Neural crest cell (in vitro differentiated cells): ENCODE data around the gene TIPRL. TPM values are rescaled to one million over a fixed set of nuclear protein-coding genes. Genes with fewer than 3 reads are reported as not detected.

Experiments used
- DNase-seq: peaks from one replicate; pipeline ENCODE4 v3.0.0; 2021; ENCODE audit warnings: low read depth, mixed read lengths, low spot score
- H3K27ac Mint-ChIP-seq: one replicate; pipeline ENCODE4 v1.8.0; 2021; ENCODE audit warnings: mild to moderate bottlenecking, mixed read lengths; ENCODE audit not compliant: unreplicated experiment
- H3K27me3 Mint-ChIP-seq: 2 replicates; pipeline ENCODE4 v1.8.0; 2021; ENCODE audit warnings: low read depth, mild to moderate bottlenecking, mixed read lengths
- H3K36me3 Mint-ChIP-seq: 2 replicates; pipeline ENCODE4 v1.8.0; 2021; ENCODE audit warnings: low read depth, mild to moderate bottlenecking, mixed read lengths
- H3K4me1 Mint-ChIP-seq: 2 replicates; pipeline ENCODE4 v1.8.0; 2021; ENCODE audit warnings: mixed read lengths
- H3K4me3 Mint-ChIP-seq: one replicate; pipeline ENCODE4 v1.8.0; 2021; ENCODE audit warnings: mild to moderate bottlenecking, mixed read lengths
- H3K9me3 Mint-ChIP-seq: 2 replicates; pipeline ENCODE4 v1.8.0; 2021; ENCODE audit warnings: mixed read lengths
- CTCF ChIP-seq: fragments of 200-600 bp; sonication (generic); conservative IDR thresholded peaks from 2 replicates; pipeline ENCODE4 v1.5.0; 2021; ENCODE audit warnings: antibody characterized with exemption, mild to moderate bottlenecking
- total RNA-seq: library from RNA; stranded (reverse); gene quantifications from 2 replicates; pipeline ENCODE4 v1.2.1, GENCODE V29; 2021

Gene TIPRL
- total RNA-seq, 1 donor from 2014 or later = 28.3 TPM

DNA sequence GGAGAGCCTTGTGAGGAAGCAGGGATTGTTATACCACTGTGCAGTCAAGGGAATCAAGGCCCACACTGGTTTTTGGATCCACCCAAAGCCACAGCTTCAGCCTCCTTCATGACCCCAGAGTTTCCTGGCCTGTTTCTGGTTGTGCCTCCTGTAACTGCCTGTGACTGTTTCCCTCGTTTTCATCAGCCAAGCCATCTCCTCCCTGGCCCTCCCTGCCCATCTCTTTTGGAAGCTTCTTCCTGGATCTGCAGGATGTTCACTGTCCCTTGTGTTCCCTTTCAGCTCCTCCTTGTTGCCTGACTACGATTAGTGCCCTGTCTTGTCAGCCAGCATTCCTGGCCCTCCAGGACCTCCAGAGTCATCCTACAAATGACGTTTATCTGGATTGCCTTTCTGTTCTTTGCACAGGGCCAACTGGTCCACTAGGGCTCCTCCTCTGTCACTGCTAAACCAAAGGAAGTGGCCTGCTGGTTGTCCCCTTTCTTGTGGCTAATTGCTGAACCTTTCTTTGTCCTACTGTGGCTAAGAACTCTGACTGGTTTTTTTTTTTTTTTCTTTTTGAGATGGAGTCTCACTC, 65.0 kb downstream of the TIPRL start:
- Mint-ChIP-seq H3K27ac (no peak overlapping the region), H3K4me1 (peaks cover 4% of the 10 kb centered on the region), H3K4me3 (no peak overlapping the region), H3K36me3 (peaks cover 50% of the 10 kb centered on the region), H3K27me3 (no peaks in the 10 kb centered on the region), H3K9me3 (no peaks in the 10 kb centered on the region)
- no peak for DNase-seq
- no peak for TF ChIP-seq CTCF

GRCh38 chr1:168245042-168245441, 66.3 kb downstream of the TIPRL start:
- H3K9me3 Mint-ChIP-seq = no peaks in the 10 kb centered on the region
- no peak overlapping the region for H3K27ac Mint-ChIP-seq
- TF ChIP-seq CTCF = no peak
- no peak overlapping the region for H3K4me3 Mint-ChIP-seq
- H3K36me3 Mint-ChIP-seq = peaks cover 58% of the 10 kb centered on the region
- no peaks in the 10 kb centered on the region for H3K27me3 Mint-ChIP-seq
- DNase-seq = no peak
- H3K4me1 Mint-ChIP-seq = peaks cover 4% of the 10 kb centered on the region

- peaks cover 4% of the 10 kb centered on the region for H3K4me1 Mint-ChIP-seq
- H3K9me3 Mint-ChIP-seq = no peaks in the 10 kb centered on the region
- no peak overlapping the region for H3K27ac Mint-ChIP-seq
- H3K27me3 Mint-ChIP-seq = no peaks in the 10 kb centered on the region
- H3K4me3 Mint-ChIP-seq = no peak overlapping the region
- DNase-seq = no peak
- no peak for TF ChIP-seq CTCF
- peaks cover 54% of the 10 kb centered on the region for H3K36me3 Mint-ChIP-seq
Measured at GRCh38 chr1:168246506-168246905, 67.7 kb downstream of the TIPRL start.

Other genes starting within 250 kb of the TIPRL start
- gene DCAF6, start 242.3 kb upstream of the TIPRL start, total RNA-seq = 15.9 and 17.3 TPM in 2 replicates
- 35.1 and 37.6 TPM in 2 replicates for gene MPC2, start 241.9 kb upstream of the TIPRL start, total RNA-seq
- gene GPR161, start 42.0 kb upstream of the TIPRL start, total RNA-seq = 47.7 and 48.7 TPM in 2 replicates
- 49.6 and 52.9 TPM in 2 replicates for gene SFT2D2, start 47.0 kb downstream of the TIPRL start, total RNA-seq
- 0.68 and 0.93 TPM in 2 replicates for gene TBX19, start 101.9 kb downstream of the TIPRL start, total RNA-seq